HepG2 (cell line): ENCODE data around the gene FAM131A. TPM values are rescaled to one million over a fixed set of nuclear protein-coding genes. Genes with fewer than 3 reads are reported as not detected.
A peak's percentile ranks its signal among the peaks of the same experiment; 100 is the strongest.

Experiments used
- HES4 ChIP-seq: sonication (generic); formaldehyde crosslinking; IDR thresholded peaks from 2 replicates; pipeline ENCODE4 v1.9.0; 2021; ENCODE audit warnings: mild to moderate bottlenecking, missing genetic modification reagents, borderline replicate concordance
- HMG20B ChIP-seq: conservative IDR thresholded peaks from 2 replicates; pipeline ENCODE4 v1.6.1; 2016; ENCODE audit warnings: missing genetic modification reagents, missing compliant biosample characterization
- ISL2 ChIP-seq: sonication (generic); formaldehyde crosslinking; IDR thresholded peaks from 2 replicates; pipeline ENCODE4 v1.5.0; 2020; ENCODE audit warnings: missing genetic modification reagents
- KDM5B ChIP-seq: sonication (generic); formaldehyde crosslinking; IDR thresholded peaks from 2 replicates; pipeline ENCODE4 v1.4.0; 2020; ENCODE audit warnings: missing genetic modification reagents, mild to moderate bottlenecking, borderline replicate concordance
- KLF11 ChIP-seq: IDR thresholded peaks from 2 replicates; pipeline ENCODE4 v1.6.1; 2016; ENCODE audit warnings: missing compliant biosample characterization
- RFX1 ChIP-seq: fragments of 450-650 bp; IDR thresholded peaks from 2 replicates; pipeline ENCODE4 v1.6.1; 2017
- SRY ChIP-seq: sonication (generic); formaldehyde crosslinking; IDR thresholded peaks from 2 replicates; pipeline ENCODE4 v1.8.0; 2022; ENCODE audit warnings: mild to moderate bottlenecking, missing genetic modification reagents
- ZBED4 ChIP-seq: sonication (generic); formaldehyde crosslinking; IDR thresholded peaks from 2 replicates; pipeline ENCODE4 v1.4.0; 2020; ENCODE audit warnings: missing genetic modification reagents, borderline replicate concordance
- ZBTB20 ChIP-seq: sonication (generic); formaldehyde crosslinking; IDR thresholded peaks from 2 replicates; pipeline ENCODE4 v1.8.1; 2023; ENCODE audit warnings: missing genetic modification reagents, low read depth, mild to moderate bottlenecking, borderline replicate concordance
- ZBTB42 ChIP-seq: sonication (generic); formaldehyde crosslinking; IDR thresholded peaks from 2 replicates; pipeline ENCODE4 v1.5.0; 2020; ENCODE audit warnings: mild to moderate bottlenecking, missing genetic modification reagents
- ZFP90 ChIP-seq: sonication (generic); formaldehyde crosslinking; IDR thresholded peaks from 2 replicates; pipeline ENCODE4 v1.8.0; 2022; ENCODE audit warnings: missing genetic modification reagents, mild to moderate bottlenecking, inconsistent platforms, borderline replicate concordance
- ZNF20 ChIP-seq: sonication (generic); formaldehyde crosslinking; IDR thresholded peaks from 2 replicates; pipeline ENCODE4 v1.4.0; 2020; ENCODE audit warnings: mild to moderate bottlenecking, moderate library complexity, missing genetic modification reagents
- ZNF275 ChIP-seq: sonication (generic); formaldehyde crosslinking; IDR thresholded peaks from 2 replicates; pipeline ENCODE4 v1.8.0; 2022; ENCODE audit warnings: missing genetic modification reagents, mild to moderate bottlenecking, inconsistent platforms, borderline replicate concordance
- ZNF33A ChIP-seq: sonication (generic); formaldehyde crosslinking; IDR thresholded peaks from 2 replicates; pipeline ENCODE4 v1.5.1; 2020; ENCODE audit warnings: missing genetic modification reagents, mild to moderate bottlenecking, moderate library complexity, borderline replicate concordance
- ZNF777 ChIP-seq: sonication (generic); formaldehyde crosslinking; IDR thresholded peaks from 2 replicates; pipeline ENCODE4 v1.4.0; 2020; ENCODE audit warnings: missing genetic modification reagents
- ZNF841 ChIP-seq: sonication (generic); formaldehyde crosslinking; IDR thresholded peaks from 2 replicates; pipeline ENCODE4 v1.8.1; 2023; ENCODE audit warnings: missing genetic modification reagents, borderline replicate concordance
- ZNF879 ChIP-seq: sonication (generic); formaldehyde crosslinking; IDR thresholded peaks from 2 replicates; pipeline ENCODE4 v1.8.1; 2023; ENCODE audit warnings: missing genetic modification reagents
- polyA plus RNA-seq, 8 experiments: library from polyadenylated mRNA; depleted of rRNA in 3 of 8; stranded (reverse) in 7 of 8; unstranded in 1 of 8; fragments of >200 nt; fragmentation: Illumina TruSeq in 4 of 8; extraction: Trizol in 4 of 8; gene quantifications; 2 replicates each; pipeline versions ENCODE4 v1.2.1 to v1.2.3, GENCODE V29; 2011 to 2016; ENCODE audit warnings: low read depth in 4 of 8, missing spikeins in 1 of 8, mixed read lengths in 1 of 8; ENCODE audit not compliant: insufficient read depth in 1 of 8
- total RNA-seq, 5 experiments: library from RNA; depleted of rRNA; stranded (reverse); fragments of >200 nt; fragmentation: Illumina TruSeq; extraction: Trizol; gene quantifications; 2 replicates each; pipeline ENCODE4 v1.2.3, GENCODE V29; 2016; ENCODE audit warnings: low read depth in 1 of 5
- TF ChIP-seq, protein P1 (sequence below): sonication (generic); formaldehyde crosslinking; IDR thresholded peaks from 2 replicates; pipeline ENCODE4 v1.8.1; 2022; ENCODE audit warnings: mild to moderate bottlenecking, missing genetic modification reagents
- TF ChIP-seq, protein P2 (sequence below): sonication (generic); formaldehyde crosslinking; IDR thresholded peaks from 2 replicates; pipeline ENCODE4 v1.4.0; 2020; ENCODE audit warnings: missing genetic modification reagents
- TF ChIP-seq, protein P3 (sequence below): sonication (generic); formaldehyde crosslinking; IDR thresholded peaks from 2 replicates; pipeline ENCODE4 v1.4.0; 2020; ENCODE audit warnings: missing genetic modification reagents; ENCODE audit errors: not compliant biosample characterization

FAM131A gene
- total and polyA plus RNA-seq, 2 of the 13 experiments (the other 11 are each of a cell fraction or from before 2014, with no cell fraction given) = 9.2 to 9.3 TPM

GRCh38 chr3:184314700-184315542 is 22.5 kb upstream of the FAM131A start (continued):
- TF ChIP-seq, protein P1, sequence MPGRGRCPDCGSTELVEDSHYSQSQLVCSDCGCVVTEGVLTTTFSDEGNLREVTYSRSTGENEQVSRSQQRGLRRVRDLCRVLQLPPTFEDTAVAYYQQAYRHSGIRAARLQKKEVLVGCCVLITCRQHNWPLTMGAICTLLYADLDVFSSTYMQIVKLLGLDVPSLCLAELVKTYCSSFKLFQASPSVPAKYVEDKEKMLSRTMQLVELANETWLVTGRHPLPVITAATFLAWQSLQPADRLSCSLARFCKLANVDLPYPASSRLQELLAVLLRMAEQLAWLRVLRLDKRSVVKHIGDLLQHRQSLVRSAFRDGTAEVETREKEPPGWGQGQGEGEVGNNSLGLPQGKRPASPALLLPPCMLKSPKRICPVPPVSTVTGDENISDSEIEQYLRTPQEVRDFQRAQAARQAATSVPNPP (CRISPR knock-in tag) = 0 out of 2 replicates have a peak, but pooled peaks have one; percentile 28
- TF ChIP-seq ZNF275 (CRISPR knock-in tag) (no peak), ZNF841 (CRISPR knock-in tag) (0 out of 2 replicates have a peak, but pooled peaks have one; percentile 11), ZNF879 (CRISPR knock-in tag) (no peak), HMG20B (CRISPR knock-in tag) (no peak), ZFP90 (CRISPR knock-in tag) (peak; percentile 62; the same call in 1 of the 2 replicates), ZBTB20 (CRISPR knock-in tag) (peak; percentile 59; the same call in 1 of the 2 replicates), SRY (CRISPR knock-in tag) (0 out of 2 replicates have a peak, but pooled peaks have one; percentile 50), ISL2 (CRISPR knock-in tag) (0 out of 2 replicates have a peak, but pooled peaks have one; percentile 37), HES4 (CRISPR knock-in tag) (peak; percentile 47; the same call in 1 of the 2 replicates), ZBED4 (CRISPR knock-in tag) (peak; percentile 24; the same call in 1 of the 2 replicates), ZNF777 (peak; percentile 66), RFX1 (no peak), ZNF20 (no peak), KLF11 (CRISPR knock-in tag) (no peak), ZNF33A (no peak), ZBTB42 (no peak), KDM5B (CRISPR knock-in tag) (peak; percentile 52; the same call in 1 of the 2 replicates)
- TF ChIP-seq, protein P2, sequence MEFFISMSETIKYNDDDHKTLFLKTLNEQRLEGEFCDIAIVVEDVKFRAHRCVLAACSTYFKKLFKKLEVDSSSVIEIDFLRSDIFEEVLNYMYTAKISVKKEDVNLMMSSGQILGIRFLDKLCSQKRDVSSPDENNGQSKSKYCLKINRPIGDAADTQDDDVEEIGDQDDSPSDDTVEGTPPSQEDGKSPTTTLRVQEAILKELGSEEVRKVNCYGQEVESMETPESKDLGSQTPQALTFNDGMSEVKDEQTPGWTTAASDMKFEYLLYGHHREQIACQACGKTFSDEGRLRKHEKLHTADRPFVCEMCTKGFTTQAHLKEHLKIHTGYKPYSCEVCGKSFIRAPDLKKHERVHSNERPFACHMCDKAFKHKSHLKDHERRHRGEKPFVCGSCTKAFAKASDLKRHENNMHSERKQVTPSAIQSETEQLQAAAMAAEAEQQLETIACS (CRISPR knock-in tag) = no peak
- TF ChIP-seq, protein P3, sequence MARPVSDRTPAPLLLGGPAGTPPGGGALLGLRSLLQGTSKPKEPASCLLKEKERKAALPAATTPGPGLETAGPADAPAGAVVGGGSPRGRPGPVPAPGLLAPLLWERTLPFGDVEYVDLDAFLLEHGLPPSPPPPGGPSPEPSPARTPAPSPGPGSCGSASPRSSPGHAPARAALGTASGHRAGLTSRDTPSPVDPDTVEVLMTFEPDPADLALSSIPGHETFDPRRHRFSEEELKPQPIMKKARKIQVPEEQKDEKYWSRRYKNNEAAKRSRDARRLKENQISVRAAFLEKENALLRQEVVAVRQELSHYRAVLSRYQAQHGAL (CRISPR knock-in tag) = no peak
